HG03175 (cell line): Measurements from ENCODE around the gene GIGYF2.
"Not testable (repeated sequence)": the region's sequence is repeated elsewhere in the genome, so short reads cannot be mapped to it uniquely, and the experiment has no call there.

Experiments
- ATAC-seq: cut with Tn5 transposase; IDR thresholded peaks from one replicate; pipeline ENCODE4 v1.9.1; 2021; ENCODE audit warnings: mild to moderate bottlenecking, moderate library complexity; ENCODE audit not compliant: unreplicated experiment

Gene GIGYF2

GRCh38 chr2:232689152-232689910 lies 7.8 kb upstream of the GIGYF2 start:
- ATAC-seq: no peak

- ATAC-seq: not testable (repeated sequence)
These were observed 6.0 kb upstream of the GIGYF2 start for GRCh38 chr2:232691117-232691516.

- no peak for ATAC-seq
These were observed 3.8 kb upstream of the GIGYF2 start for GRCh38 chr2:232693344-232693743.

- no peak for ATAC-seq
These were observed 497 bp upstream of the GIGYF2 start for GRCh38 chr2:232696609-232697058.

GRCh38 chr2:232697807-232698110 lies 628 bp downstream of the GIGYF2 start:
- ATAC-seq: no peak

GRCh38 chr2:232698556-232699091 lies 1.5 kb downstream of the GIGYF2 start:
- no peak for ATAC-seq

GRCh38 chr2:232699110-232699509 lies 2.0 kb downstream of the GIGYF2 start:
- no peak for ATAC-seq

- no peak for ATAC-seq
These were observed 3.0 kb downstream of the GIGYF2 start for GRCh38 chr2:232700154-232700553.

- no peak for ATAC-seq
These were observed 9.9 kb downstream of the GIGYF2 start for GRCh38 chr2:232707076-232707475.

GRCh38 chr2:232713505-232713904 lies 16.4 kb downstream of the GIGYF2 start:
- ATAC-seq: no peak

- no peak for ATAC-seq
These were observed 17.8 kb downstream of the GIGYF2 start for GRCh38 chr2:232714969-232715368.

GRCh38 chr2:232720056-232720455 lies 22.9 kb downstream of the GIGYF2 start:
- ATAC-seq: not testable (repeated sequence)

GRCh38 chr2:232721261-232721660 lies 24.1 kb downstream of the GIGYF2 start:
- ATAC-seq: no peak

GRCh38 chr2:232721882-232722281 lies 24.8 kb downstream of the GIGYF2 start:
- ATAC-seq: no peak

- ATAC-seq: no peak
These were observed 25.9 kb downstream of the GIGYF2 start for GRCh38 chr2:232723027-232723426.

GRCh38 chr2:232728785-232729184 lies 31.7 kb downstream of the GIGYF2 start:
- ATAC-seq: no peak

GRCh38 chr2:232731470-232731869 lies 34.3 kb downstream of the GIGYF2 start:
- ATAC-seq: no peak

GRCh38 chr2:232741294-232741693 lies 44.2 kb downstream of the GIGYF2 start:
- ATAC-seq: no peak

GRCh38 chr2:232741972-232742371 lies 44.8 kb downstream of the GIGYF2 start:
- no peak for ATAC-seq

- ATAC-seq: no peak
These were observed 47.8 kb downstream of the GIGYF2 start for GRCh38 chr2:232744963-232745362.

- ATAC-seq: no peak
These were observed 50.9 kb downstream of the GIGYF2 start for GRCh38 chr2:232748038-232748437.

- ATAC-seq: no peak
These were observed 52.2 kb downstream of the GIGYF2 start for GRCh38 chr2:232749331-232749730.
